GM18867 (cell line): Measurements from ENCODE around the gene MRPL37.
"Not testable (repeated sequence)": the region's sequence is repeated elsewhere in the genome, so short reads cannot be mapped to it uniquely, and the experiment has no call there.

Experiments
- ATAC-seq: cut with Tn5 transposase; IDR thresholded peaks from one replicate; pipeline ENCODE4 v1.9.1; 2021; ENCODE audit warnings: mild to moderate bottlenecking, moderate library complexity; ENCODE audit not compliant: unreplicated experiment

Gene MRPL37

DNA sequence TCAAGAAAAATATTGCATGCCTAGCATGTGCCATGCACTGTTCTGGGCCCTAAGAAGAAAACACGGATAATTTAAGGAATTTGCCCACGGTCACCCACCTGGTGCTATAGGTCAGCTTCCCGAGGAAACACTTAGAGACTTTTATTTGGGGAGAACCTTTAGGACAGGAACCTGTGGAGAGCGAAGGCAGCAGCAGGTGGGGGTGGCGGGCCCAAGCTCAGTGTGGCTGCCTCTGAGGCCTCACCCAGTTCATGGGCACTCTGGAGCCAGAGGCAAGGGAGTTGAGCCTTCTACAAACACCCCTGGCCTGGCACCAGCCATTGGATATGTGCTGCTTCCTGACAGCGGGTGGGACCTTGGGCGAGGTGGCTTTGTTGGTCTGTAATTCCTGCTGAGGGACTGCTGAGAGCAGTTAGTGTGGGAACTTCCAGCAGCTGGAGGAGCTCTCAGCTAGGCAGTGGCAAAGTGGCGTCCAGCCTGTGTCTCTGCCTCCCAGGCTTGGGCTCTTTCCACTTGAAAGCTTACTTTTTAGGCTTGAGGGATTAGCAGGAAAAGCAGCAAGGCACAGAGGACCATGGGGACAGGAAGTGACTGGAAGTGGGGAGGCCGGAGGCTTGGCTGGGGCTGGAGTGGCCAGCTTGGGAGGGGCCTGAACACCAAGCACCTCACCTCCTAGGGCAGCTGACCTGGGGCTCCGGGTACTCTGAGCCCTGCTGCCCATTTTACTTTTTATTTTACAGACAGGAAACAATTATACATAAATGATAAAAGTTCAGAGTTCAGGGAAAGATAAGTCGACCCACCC, 19.1 kb downstream of the MRPL37 start:
- ATAC-seq: no peak

DNA sequence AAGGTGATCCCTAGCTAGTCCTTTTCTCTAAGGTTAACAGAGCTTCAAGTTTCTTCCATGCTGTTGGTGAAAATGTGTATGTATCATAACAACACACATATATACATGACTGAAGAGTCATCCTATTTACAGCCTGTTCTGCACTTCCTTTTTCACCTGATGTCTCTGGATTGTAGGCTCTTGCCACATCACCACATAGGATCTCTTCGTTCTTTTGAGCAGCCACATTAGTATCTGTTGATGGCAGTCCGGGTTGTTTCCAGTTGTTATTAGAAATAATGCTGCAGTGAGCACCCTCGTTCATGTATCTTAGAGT, 19.7 kb downstream of the MRPL37 start:
- ATAC-seq: no peak

DNA sequence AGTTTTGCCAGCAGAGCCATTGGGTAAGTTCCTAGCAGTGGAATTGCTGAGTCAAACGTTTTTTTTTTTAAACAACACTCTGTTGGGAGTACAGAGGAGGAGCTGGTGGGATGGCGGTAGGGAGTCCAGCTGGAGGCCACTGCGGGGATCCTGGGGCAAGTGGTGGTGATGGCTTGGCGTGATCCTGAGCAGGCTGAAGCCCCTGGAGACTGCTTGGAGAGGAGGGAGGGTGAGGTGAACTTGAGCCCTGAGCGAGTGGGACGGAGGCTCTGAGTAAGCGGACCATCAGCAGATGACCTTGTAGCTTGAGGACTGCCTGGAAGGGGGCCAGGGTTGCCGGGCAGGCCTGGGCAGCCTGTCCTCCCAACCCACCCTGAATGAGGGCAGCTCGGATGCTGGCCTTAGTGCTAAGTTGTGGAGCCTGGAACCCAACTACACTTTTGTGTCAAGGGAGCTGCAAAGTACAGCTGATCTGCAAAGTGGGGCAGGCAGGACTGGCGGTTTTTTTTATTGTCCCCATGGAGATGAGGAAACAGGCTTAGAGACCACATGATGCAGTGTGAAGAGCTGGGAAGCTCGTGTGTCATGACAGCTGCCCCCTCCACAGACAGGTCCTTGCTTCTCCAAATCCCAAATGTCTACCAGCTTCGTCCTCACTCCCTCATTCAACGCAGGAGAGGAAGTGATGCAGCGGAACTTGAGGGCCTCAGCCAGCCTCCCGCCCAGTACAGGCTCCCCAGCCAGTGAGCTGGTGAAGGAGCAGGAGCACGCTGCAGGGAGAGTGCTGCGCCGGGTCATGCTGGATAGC, 20.2 kb downstream of the MRPL37 start:
- no peak for ATAC-seq

DNA sequence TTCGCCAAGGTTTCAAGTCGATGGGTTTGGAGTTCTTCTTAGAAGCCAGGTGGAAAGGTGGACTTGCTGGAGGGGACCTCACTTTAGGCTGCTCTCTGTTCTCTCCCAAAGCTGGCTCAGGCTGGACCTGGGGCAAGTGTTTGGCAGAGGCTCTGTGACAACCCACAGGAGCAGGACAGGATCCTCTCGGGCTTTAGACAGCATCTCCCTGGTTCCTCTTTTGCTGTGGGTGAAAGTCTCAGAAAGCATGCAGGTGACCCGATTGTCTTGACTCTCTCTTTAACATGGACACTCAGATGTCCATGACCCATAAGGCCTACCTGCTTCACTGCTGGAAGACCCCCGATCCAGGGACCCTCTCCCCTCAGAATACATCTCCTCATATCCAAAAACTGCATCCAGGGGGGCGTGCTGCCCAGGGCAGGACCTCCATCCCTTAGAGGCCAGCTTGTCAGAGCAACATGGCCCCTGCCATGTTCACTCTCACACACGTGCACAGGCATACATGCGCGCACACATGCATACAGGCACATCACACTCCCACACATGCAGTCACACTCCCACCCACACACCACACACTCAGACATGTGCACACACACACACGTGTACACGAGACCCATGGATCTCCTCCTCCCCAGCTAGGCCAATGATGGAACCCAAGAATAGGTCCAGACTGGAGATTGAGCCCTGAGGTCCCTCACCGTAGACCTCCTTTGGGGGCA, 21.3 kb downstream of the MRPL37 start:
- no peak for ATAC-seq

DNA sequence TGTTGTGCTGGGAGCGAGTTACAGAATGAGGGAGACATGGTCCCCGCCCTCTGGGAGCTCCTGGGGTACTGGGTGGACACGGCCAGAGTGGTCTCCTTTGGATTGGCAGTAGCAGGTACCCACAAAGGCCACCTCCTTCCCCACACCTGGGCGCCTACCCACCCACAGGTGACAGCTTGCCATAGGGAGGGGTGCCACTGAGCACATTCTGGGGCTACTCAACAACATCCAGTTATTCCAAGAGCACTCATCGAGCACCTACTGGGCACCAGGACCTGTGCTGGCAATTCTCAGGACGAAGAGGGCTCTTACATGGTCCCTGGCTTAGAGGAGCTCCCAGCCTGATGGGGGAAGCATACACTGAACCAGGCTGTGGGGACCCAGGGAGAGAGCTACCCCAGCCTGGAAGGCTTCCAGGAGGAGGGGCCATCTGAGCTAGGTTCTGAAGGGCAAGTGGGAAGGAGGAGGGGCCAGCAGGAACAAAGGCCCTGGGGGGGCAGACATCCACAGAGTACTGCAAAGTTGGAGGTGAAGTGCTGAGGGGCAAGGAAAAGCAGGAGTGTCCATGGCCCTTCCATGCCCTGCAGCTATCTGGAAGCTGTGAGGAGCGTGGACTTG, 22.0 kb downstream of the MRPL37 start:
- ATAC-seq: no peak

DNA sequence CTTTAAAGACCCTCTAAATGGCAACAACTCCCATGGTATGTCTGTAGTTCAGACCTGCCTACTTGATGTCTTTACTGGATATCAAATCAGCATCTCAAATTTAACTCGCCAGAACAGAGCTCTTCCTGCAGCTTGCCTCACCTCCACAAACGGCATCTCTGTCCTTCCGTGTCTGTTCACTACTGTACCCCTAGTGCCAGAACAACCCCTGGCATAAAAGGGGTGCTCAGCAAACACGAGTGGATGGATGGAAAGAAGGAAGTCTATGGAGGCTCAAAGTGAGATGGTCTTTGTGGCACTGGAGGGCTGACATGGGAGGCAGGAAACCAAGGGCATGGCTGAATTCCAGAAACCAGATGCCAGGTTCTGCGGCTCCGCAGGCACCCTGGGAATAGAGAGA, 22.7 kb downstream of the MRPL37 start:
- ATAC-seq: no peak

DNA sequence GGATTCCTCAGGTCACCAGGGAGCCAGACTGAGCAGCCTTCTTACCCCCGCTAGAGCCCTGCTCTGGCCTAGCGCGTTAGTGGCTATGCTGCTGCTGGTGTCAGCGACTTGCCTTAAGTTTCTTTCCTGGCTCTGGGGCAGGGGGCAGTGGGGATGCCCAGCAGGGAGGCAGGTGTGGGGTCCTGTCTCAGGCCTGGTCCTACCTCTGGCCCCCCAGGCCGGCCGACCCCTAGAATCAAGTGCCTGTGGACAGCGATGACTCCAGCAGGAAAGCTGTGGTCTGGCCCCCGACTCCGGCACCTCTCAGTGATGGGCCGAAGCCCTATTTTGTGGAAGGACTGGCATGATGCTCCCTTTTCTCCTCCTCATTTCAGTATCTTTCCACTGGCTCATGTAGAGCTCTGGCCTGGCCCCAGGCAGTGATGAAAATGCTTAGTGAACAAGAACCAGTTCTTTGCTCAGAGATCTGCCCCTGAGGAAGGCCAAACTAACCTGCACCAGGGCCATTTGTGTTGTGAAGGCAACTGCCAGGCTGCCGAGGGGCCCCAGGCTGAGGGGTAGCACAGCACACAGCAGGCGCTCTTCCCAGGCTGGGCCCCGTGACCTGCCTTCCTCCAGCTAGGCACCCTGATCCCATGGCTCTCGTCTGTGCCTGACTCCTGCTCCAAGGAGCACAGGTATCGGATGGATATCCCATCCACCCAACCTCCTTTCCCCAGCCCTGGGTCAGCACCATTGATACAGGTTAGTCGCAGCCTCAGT, 23.7 kb downstream of the MRPL37 start:
- no peak for ATAC-seq

DNA sequence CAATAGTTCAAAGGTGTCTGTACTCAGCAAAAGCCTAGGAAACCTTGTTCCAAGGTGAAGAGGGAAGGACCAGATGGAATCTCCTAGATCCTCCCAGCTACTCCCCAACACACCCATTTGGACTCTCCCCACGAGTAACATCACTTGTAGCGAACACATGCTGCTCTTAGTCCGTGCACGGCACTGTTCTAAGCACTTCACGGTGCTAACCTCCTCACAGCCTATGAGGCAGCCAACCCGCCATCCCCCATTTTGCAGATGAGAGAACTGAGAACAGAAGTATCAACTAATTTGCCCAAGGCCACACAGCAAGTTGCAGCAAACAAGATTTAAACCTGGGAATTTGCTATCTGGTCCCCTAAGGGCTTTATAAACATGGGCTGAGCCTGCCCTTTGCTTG, 24.3 kb downstream of the MRPL37 start:
- ATAC-seq: no peak

DNA sequence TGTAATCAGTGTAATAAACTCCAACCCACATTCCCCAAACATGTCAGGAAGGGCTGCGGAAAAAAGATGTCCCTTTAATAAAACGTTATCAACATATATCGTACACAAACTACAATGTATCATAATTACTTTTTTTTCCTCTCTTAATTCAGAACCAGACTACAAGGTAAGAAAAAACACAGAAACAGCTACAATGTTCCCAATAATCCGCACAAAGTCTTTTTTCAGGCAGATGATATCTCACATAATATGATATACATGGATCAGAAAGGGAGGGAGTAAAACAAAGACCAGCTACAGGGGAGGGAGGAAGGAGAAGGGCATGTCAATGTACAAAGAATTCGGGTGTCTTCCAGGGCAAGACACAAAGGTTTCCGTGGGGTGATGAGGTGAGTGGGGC, 25.4 kb downstream of the MRPL37 start:
- no peak for ATAC-seq

DNA sequence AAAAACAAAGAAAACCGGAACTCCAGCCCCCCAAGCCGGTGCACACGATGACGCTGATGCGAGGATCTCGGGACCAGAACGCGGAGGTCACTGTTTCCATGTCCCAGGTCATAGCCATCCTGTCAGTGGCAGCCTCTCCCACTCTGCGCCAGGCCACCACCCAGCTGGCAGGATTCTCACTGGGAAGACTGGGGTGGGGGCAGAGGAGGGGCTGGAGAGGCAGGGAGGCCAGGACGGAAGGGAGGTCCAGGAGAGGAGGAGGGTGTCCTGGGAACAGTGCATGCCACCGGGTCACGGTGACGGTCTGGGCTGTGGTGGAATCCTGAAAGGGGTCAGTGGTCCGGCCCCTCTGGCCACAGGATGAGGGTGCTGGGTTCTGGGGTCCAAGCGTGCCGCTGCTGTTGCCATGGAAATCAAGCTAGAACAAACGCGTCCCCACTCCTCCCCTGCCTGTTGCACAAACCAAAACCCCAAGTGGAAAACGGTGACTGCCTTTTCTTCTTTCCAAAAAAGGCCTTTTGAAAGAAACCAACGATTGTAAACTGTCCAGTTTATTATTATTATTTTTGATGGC, 26.1 kb downstream of the MRPL37 start:
- ATAC-seq: no peak

DNA sequence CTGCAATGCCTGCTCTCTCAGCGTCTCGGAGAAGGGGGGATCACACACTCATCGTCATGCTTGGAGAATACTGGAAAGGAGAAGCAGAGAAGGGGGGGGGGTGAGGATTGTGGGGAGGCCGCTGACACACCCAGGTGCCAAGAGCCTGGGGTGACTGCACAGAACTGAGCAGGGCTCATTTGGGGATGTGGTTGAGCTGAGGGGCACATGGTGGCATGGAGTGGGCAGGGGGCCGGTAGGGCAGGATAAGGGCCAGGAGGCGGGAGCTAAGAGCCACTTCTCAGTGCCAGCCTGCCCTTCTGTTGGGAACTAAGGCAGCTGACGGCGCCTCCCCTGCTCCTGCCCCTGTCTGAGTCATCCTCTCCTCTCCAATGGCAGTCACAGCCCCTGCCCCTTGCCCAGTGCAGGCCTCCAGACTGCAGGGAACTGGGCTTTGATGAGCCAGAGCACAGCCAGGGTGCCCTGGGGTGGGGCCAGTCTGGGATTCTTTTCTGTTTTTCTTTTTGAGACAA, 27.2 kb downstream of the MRPL37 start:
- no peak for ATAC-seq

DNA sequence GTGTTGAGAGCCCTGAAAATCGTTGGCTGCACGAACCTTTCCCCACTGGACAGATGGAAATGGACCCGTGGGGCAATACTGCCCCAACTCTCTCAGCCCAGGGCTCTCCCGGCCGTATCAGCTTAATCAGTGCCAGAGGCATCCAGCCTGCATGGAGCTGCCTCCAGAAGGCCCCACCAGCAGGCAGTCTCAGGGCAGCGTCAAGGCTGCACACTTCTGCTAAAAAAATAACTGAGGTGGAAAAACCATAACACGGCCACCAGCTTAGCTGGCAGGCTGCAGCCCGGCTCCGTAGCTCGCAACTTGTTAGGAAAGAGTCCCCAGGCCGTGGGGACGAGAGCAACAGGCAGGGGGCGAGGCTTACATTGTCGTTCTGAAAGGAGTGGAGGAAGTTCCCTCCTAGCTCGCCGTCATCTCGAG, 27.9 kb downstream of the MRPL37 start:
- no peak for ATAC-seq

DNA sequence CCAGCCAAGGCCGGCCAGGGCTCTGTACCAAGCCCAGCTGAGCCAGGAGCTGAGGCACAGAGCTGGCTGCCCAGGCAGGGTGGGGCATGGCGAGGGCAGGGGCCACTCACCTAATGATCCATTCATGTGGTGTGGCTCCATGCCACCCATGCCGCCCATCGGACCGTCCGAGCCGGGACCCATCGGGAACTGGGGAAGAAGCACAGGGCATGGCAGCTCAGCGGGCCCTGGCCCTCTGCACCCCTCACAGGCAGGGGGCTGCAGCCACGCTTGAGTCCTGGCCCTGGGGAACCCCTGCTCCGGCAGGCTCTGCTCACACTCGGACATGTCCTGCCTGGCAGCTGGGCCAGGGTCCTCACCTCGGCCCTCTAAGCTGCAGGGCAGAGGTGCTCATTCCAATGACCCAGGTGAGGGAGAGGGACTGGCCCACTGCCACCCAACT, 28.7 kb downstream of the MRPL37 start:
- no peak for ATAC-seq

DNA sequence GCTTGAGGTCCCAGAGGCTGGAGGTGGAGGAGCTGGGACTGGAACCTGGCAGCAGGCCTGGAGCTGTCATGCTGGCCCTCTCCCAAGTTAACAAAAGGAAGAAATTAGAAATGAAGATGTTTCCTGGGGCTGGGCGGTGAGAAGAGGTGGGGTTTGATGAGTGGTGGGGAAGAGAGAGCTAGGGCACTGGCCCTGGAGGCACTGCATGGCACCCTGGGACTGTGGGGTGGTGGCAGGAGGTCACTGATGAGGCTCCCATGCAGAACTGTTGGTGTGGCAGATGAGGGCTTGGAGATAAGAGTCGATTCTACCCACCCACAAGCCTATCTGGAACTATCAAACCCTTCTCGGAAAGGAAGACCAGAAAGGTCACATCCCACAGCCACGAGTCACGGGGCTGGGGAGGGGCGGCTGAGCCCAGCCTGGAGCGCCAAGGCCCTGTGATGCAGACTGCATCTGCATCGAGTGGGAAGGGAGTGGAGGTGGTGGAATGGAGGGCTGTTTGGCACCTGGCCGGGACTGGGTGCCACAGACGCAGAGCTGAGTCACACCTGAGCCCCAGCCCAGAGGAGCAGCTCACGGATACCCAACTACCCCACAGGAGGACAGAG, 29.4 kb downstream of the MRPL37 start:
- ATAC-seq: no peak

DNA sequence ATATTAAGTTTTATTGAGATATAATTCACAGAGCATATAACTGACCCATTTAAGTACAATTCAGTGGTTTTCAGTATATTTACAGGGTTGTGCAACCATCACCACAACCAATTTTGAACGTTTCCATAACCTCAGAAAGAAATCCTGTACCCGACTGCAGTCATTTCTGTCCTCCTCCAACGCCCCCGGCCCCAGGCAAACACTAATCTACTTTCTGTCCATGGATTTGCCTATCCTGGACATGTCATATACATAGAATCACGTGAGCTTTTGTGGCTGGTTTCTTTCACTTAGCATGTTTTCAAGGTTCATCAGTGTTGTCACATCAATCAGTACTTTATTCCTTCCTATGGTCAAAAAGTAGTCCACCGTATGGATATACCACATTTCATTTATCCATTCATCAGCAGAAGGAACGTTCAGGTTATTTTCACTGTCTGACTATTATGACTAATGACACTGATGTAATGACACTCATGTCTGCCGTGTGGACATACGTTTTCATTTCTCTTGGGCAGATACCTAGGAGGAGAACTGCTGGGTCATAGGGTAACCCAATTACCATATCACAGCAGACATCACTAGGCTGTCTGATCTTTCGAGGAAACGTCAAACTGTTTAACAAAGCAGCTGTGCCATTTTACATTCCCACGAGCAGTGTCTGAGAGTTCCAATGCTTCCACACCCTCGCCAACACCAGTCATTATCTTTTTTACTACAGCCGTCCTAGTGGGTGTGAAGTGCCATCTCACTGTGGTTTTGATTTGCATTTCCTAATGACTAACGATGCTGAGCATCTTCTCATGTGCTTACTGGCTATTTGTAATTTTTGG, 30.8 kb downstream of the MRPL37 start:
- peak; percentile 67 for ATAC-seq

DNA sequence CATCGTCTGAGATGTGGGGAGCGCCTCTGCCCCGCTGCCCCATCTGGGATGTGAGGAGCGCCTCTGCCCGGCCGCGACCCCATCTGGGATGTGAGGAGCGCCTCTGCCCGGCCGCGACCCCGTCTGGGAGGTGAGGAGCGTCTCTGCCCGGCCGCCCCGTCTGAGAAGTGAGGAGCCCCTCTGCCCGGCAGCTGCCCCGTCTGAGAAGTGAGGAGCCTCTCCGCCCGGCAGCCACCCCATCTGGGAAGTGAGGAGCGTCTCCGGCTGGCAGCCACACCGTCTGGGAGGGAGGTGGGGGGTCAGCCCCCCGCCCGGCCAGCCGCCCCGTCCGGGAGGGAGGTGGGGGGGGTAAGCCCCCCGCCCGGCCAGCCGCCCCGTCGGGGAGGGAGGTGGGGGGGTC, 33.2 kb downstream of the MRPL37 start:
- ATAC-seq: not testable (repeated sequence)

DNA sequence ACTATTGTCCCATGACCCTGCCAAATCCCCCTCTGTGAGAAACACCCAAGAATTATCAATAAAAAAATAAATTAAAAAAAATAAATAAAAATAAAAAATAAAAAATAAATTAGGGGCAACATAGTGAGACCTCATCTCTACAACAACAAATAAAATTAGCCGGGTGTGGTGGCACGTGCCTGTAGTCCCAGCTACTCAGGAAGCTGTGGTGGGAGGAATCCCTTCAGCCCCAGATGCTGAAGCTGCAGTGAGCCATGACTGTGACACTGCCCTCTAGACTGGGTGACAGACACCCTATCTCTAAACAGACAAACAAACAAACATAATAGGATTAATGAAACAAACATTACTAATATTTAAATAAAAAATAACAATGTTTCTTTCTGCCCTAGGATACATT, 34.3 kb downstream of the MRPL37 start:
- no peak for ATAC-seq

DNA sequence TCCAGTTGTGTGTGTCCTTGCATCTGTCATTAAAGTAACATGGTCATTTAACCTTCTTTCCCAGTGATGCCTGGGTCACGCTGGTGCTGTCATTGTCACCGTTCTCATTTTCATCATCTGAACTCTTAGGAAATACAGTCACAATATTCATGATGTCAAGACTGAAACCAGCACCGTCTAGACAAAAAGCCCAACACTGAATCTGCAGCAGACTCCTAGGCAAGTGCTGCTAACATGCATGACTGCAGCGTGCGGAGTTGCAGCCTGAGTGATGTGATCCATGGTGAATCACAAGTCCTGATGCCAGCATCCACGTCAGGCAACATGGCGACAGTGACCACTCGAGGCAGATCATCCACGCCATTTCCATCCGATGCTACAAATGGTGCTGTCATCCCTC, 37.6 kb downstream of the MRPL37 start:
- ATAC-seq: no peak
